DND-41 (cell line): ENCODE data around the gene STARD9.

ENCODE experiments used
- EZH2 ChIP-seq: IDR thresholded peaks from 3 replicates; pipeline ENCODE4 v1.6.1; 2012; ENCODE audit warnings: borderline replicate concordance, low read depth, mild to moderate bottlenecking, moderate library complexity, low read length, inconsistent platforms; ENCODE audit not compliant: severe bottlenecking
- TF ChIP-seq, protein P1 (sequence below): IDR thresholded peaks from 2 replicates; pipeline ENCODE4 v1.5.1; 2012; ENCODE audit warnings: borderline replicate concordance, low read length, moderate library complexity, mild to moderate bottlenecking; ENCODE audit not compliant: poor library complexity, severe bottlenecking; ENCODE audit errors: extremely low read depth

DNA sequence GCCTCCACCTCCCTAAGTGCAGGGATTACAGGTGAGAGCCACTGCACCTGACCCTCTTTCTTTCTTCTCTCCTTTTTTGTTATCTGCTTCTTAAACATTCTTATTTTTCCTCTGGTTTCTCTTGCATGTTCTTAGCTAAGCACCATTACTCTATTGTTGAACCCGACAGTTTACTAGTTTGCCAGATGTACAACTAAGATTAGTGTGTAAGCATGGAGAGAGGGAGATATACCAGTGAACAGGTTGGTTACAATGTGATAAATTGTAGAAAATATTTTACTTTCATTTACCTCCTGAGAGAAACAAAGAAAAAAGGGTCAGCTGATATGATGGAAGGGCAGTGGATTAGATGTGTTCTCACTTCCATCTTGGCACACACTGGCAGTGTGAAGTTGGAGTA is 21.9 kb upstream of the STARD9 start:
- TF ChIP-seq, protein P1, sequence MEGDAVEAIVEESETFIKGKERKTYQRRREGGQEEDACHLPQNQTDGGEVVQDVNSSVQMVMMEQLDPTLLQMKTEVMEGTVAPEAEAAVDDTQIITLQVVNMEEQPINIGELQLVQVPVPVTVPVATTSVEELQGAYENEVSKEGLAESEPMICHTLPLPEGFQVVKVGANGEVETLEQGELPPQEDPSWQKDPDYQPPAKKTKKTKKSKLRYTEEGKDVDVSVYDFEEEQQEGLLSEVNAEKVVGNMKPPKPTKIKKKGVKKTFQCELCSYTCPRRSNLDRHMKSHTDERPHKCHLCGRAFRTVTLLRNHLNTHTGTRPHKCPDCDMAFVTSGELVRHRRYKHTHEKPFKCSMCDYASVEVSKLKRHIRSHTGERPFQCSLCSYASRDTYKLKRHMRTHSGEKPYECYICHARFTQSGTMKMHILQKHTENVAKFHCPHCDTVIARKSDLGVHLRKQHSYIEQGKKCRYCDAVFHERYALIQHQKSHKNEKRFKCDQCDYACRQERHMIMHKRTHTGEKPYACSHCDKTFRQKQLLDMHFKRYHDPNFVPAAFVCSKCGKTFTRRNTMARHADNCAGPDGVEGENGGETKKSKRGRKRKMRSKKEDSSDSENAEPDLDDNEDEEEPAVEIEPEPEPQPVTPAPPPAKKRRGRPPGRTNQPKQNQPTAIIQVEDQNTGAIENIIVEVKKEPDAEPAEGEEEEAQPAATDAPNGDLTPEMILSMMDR: no peak
- no peak for TF ChIP-seq EZH2
